H1 (cell line): ENCODE measurements around the gene HJURP. TPM values are rescaled to one million over a fixed set of nuclear protein-coding genes. Genes with fewer than 3 reads are reported as not detected.

Experiments used
- CTCF ChIA-PET: fragments of 300-600 bp; sonication (Branson Sonifier 250); formaldehyde crosslinking; loops from one replicate; lab custom pipeline; 2021; ENCODE audit not compliant: partially characterized antibody; lab: Charles Lee
- POLR2A ChIA-PET: fragments of 300-600 bp; sonication (Branson Sonifier 250); formaldehyde crosslinking; loops from one replicate; lab custom pipeline; 2021; ENCODE audit warnings: inconsistent platforms; ENCODE audit not compliant: partially characterized antibody; lab: Charles Lee
- DNase-seq, 2 experiments: peaks; one replicate each; pipeline versions ENCODE4 v3.0.0 to v3.0.0-alpha.2; 2010 to 2022; ENCODE audit warnings: low spot score in 2 of 2, low read depth in 1 of 2, mixed read lengths in 1 of 2
- FAIRE-seq: peaks from 2 replicates; lab custom pipeline; 2011; peaks lifted over from hg19 to GRCh38; lab: Jason Lieb, UNC
- H2AFZ ChIP-seq: 2 replicates; pipeline ENCODE4 v1.8.1; 2012; ENCODE audit warnings: low read length, inconsistent platforms
- H2AK5ac ChIP-seq: 2 replicates; pipeline ENCODE4 v1.6.1; 2013; ENCODE audit warnings: low read depth, low read length
- H2BK120ac ChIP-seq: replicated peaks from 2 replicates; pipeline ENCODE3; 2013; ENCODE audit warnings: low read depth, low read length, inconsistent platforms
- H2BK12ac ChIP-seq: 2 replicates; pipeline ENCODE4 v1.6.1; 2013; ENCODE audit warnings: low read depth, low read length
- H2BK15ac ChIP-seq: 2 replicates; pipeline ENCODE4 v1.6.1; 2013; ENCODE audit warnings: low read length
- H2BK20ac ChIP-seq: 2 replicates; pipeline ENCODE4 v1.6.1; 2013; ENCODE audit warnings: low read length
- H2BK5ac ChIP-seq: 2 replicates; pipeline ENCODE4 v1.6.1; 2013; ENCODE audit warnings: low read depth, low read length
- H3K14ac ChIP-seq: 2 replicates; pipeline ENCODE4 v1.6.1; 2013; ENCODE audit warnings: inconsistent platforms; ENCODE audit not compliant: insufficient read length
- H3K18ac ChIP-seq: 2 replicates; pipeline ENCODE4 v1.6.1; 2013; ENCODE audit warnings: low read length; ENCODE audit errors: extremely low read depth
- H3K23ac ChIP-seq: 2 replicates; pipeline ENCODE4 v1.6.1; 2013; ENCODE audit warnings: inconsistent platforms; ENCODE audit not compliant: insufficient read length
- H3K23me2 ChIP-seq: 2 replicates; pipeline ENCODE4 v1.6.1; 2013; ENCODE audit warnings: low read depth, low read length
- H3K27ac ChIP-seq: 2 replicates; pipeline ENCODE4 v1.6.1; 2011; ENCODE audit warnings: low read depth, low read length, inconsistent platforms
- H3K27me3 ChIP-seq, 4 experiments: replicated peaks in 1 of 4; 1 replicate in 1 of 4; 2 replicates in 3 of 4; pipeline versions ENCODE4 v1.6.1 to v1.8.1; 2011 to 2013; ENCODE audit warnings: low read length in 3 of 4, mild to moderate bottlenecking in 3 of 4, inconsistent platforms in 2 of 4, mixed read lengths in 2 of 4, moderate library complexity in 1 of 4; ENCODE audit not compliant: control insufficient read depth in 3 of 4, insufficient read depth in 3 of 4; ENCODE audit errors: extremely low read depth in 1 of 4
- H3K36me3 ChIP-seq, 4 experiments: 2 replicates each; pipeline versions ENCODE4 v1.6.1 to v1.8.1; 2011 to 2013; ENCODE audit warnings: mild to moderate bottlenecking in 4 of 4, low read length in 3 of 4, moderate library complexity in 2 of 4, control low read depth in 1 of 4, inconsistent platforms in 1 of 4; ENCODE audit not compliant: insufficient read depth in 4 of 4, control insufficient read depth in 2 of 4
- H3K4ac ChIP-seq: replicated peaks from 2 replicates; pipeline ENCODE3; 2013; ENCODE audit warnings: low read length, low read depth, mixed read lengths, inconsistent platforms; ENCODE audit not compliant: insufficient read length
- H3K4me1 ChIP-seq, 4 experiments: replicated peaks in 1 of 4; 1 replicate in 1 of 4; 2 replicates in 3 of 4; pipeline versions ENCODE4 v1.6.1 to v1.8.1; 2011 to 2013; ENCODE audit warnings: low read length in 3 of 4, inconsistent platforms in 2 of 4, mixed read lengths in 1 of 4; ENCODE audit not compliant: insufficient read depth in 4 of 4, control insufficient read depth in 3 of 4
- H3K4me2 ChIP-seq, 2 experiments: 2 replicates each; pipeline versions ENCODE4 v1.6.1 to v1.8.1; 2011 to 2013; ENCODE audit warnings: low read depth in 2 of 2, low read length in 2 of 2, control low read depth in 1 of 2, inconsistent platforms in 1 of 2, mild to moderate bottlenecking in 1 of 2; ENCODE audit not compliant: insufficient read depth in 1 of 2
- H3K4me3 ChIP-seq, 4 experiments: fragments of 200-600, 300-600 bp in 1 of 4; sonication (generic), shearing (Covaris generic), sonication (Bioruptor Twin) in 1 of 4; 2 replicates each; pipeline versions ENCODE4 v1.5.1 to v1.8.1; 2011 to 2016; ENCODE audit warnings: low read length in 4 of 4, low read depth in 3 of 4, control low read depth in 2 of 4, inconsistent platforms in 2 of 4, mild to moderate bottlenecking in 2 of 4, mixed read lengths in 1 of 4, moderate library complexity in 1 of 4; ENCODE audit not compliant: insufficient read depth in 2 of 4; ENCODE audit errors: extremely low read depth in 1 of 4
- H3K56ac ChIP-seq: replicated peaks from 2 replicates; pipeline ENCODE3; 2013; ENCODE audit warnings: low read depth, mild to moderate bottlenecking, mixed read lengths, low read length, inconsistent platforms; ENCODE audit not compliant: insufficient read length
- H3K79me1 ChIP-seq: 2 replicates; pipeline ENCODE4 v1.6.1; 2013; ENCODE audit warnings: low read depth, low read length, control low read depth
- H3K79me2 ChIP-seq, 2 experiments: 2 replicates each; pipeline versions ENCODE4 v1.6.1 to v1.8.1; 2012 to 2013; ENCODE audit warnings: low read length in 2 of 2, mild to moderate bottlenecking in 2 of 2, inconsistent platforms in 1 of 2; ENCODE audit not compliant: insufficient read depth in 2 of 2, control insufficient read depth in 1 of 2
- H3K9ac ChIP-seq, 4 experiments: replicated peaks in 1 of 4; 1 replicate in 1 of 4; 2 replicates in 3 of 4; pipeline versions ENCODE4 v1.6.1 to v1.8.1; 2011 to 2013; ENCODE audit warnings: low read depth in 3 of 4, low read length in 3 of 4, control low read depth in 2 of 4, mild to moderate bottlenecking in 2 of 4, moderate library complexity in 2 of 4, inconsistent platforms in 1 of 4; ENCODE audit errors: extremely low read depth in 1 of 4
- H3K9me3 ChIP-seq, 2 experiments: 2 replicates each; pipeline versions ENCODE4 v1.6.1 to v1.8.1; 2012 to 2013; ENCODE audit warnings: mild to moderate bottlenecking in 2 of 2, moderate library complexity in 2 of 2, control low read depth in 1 of 2, inconsistent platforms in 1 of 2, low read depth in 1 of 2, low read length in 1 of 2, mixed read lengths in 1 of 2; ENCODE audit not compliant: insufficient read depth in 2 of 2
- H4K20me1 ChIP-seq, 2 experiments: replicated peaks in 1 of 2; 2 replicates each; pipeline versions ENCODE3 to v1.8.1; 2011 to 2013; ENCODE audit warnings: inconsistent platforms in 2 of 2, low read length in 2 of 2, mild to moderate bottlenecking in 1 of 2; ENCODE audit not compliant: insufficient read depth in 2 of 2, control insufficient read depth in 1 of 2
- H4K5ac ChIP-seq: 2 replicates; pipeline ENCODE4 v1.6.1; 2013; ENCODE audit warnings: low read length, low read depth, mixed read lengths, inconsistent platforms; ENCODE audit not compliant: insufficient read length
- H4K8ac ChIP-seq: 2 replicates; pipeline ENCODE4 v1.8.0; 2013; ENCODE audit warnings: mild to moderate bottlenecking, moderate library complexity, low read length, inconsistent platforms; ENCODE audit not compliant: insufficient read depth; ENCODE audit errors: extremely low read depth
- H4K91ac ChIP-seq: replicated peaks from 2 replicates; pipeline ENCODE3; 2013; ENCODE audit warnings: low read length, mixed read lengths, inconsistent platforms; ENCODE audit not compliant: insufficient read length
- BACH1 ChIP-seq: IDR thresholded peaks from 2 replicates; pipeline ENCODE4 v1.6.1; 2012; ENCODE audit warnings: low read length, improper control_type of control experiment
- CBX5 ChIP-seq: fragments of 300-800, 300-1000 bp; sonication (generic); IDR thresholded peaks from 2 replicates; pipeline ENCODE4 v1.7.1; 2016; ENCODE audit warnings: antibody characterized with exemption, low read length, low read depth
- CHD1 ChIP-seq: IDR thresholded peaks from 2 replicates; pipeline ENCODE4 v1.6.1; 2012; ENCODE audit warnings: low read depth, low read length, improper control_type of control experiment
- CTBP2 ChIP-seq: IDR thresholded peaks from 2 replicates; pipeline ENCODE4 v1.7.0; 2011; ENCODE audit warnings: borderline replicate concordance, mild to moderate bottlenecking, moderate library complexity, mixed read lengths, low read length; ENCODE audit not compliant: insufficient read depth, insufficient read length
- FOSL1 ChIP-seq: IDR thresholded peaks from 2 replicates; pipeline ENCODE4 v1.6.1; 2011; ENCODE audit warnings: mild to moderate bottlenecking, low read depth, low read length, moderate library complexity; ENCODE audit not compliant: insufficient read depth
- JUND ChIP-seq: IDR thresholded peaks from 2 replicates; pipeline ENCODE4 v1.6.1; 2011; ENCODE audit warnings: mild to moderate bottlenecking, improper control_type of control experiment, low read length
- KDM1A ChIP-seq: fragments of 200-600, 300-600 bp; sonication (generic); IDR thresholded peaks from 2 replicates; pipeline ENCODE4 v1.7.1; 2016; ENCODE audit warnings: mild to moderate bottlenecking, low read length, borderline replicate concordance
- KDM5A ChIP-seq: fragments of 200-600 bp; IDR thresholded peaks from 2 replicates; pipeline ENCODE4 v1.7.1; 2012; ENCODE audit warnings: mild to moderate bottlenecking, low read length, inconsistent platforms, mixed read lengths
- MAFK ChIP-seq: IDR thresholded peaks from 2 replicates; pipeline ENCODE4 v1.6.1; 2012; ENCODE audit warnings: low read depth, mild to moderate bottlenecking, improper control_type of control experiment, low read length
- SRF ChIP-seq: IDR thresholded peaks from 2 replicates; pipeline ENCODE4 v1.6.1; 2011; ENCODE audit warnings: mild to moderate bottlenecking, low read depth, low read length, moderate library complexity
- WGBS, 2 experiments: shearing (Covaris generic) in 1 of 2; methylation state at CpG; one replicate each; pipeline versions ENCODE4 v1.1.6 to v1.1.7; 2013 to 2015; ENCODE audit warnings: low lambda C conversion rate in 2 of 2, mixed read lengths in 2 of 2, inconsistent platforms in 1 of 2, low coverage in 1 of 2, missing lambda C conversion rate in 1 of 2; ENCODE audit not compliant: insufficient replicate concordance in 2 of 2, insufficient coverage in 1 of 2, insufficient read length in 1 of 2; ENCODE audit errors: extremely low coverage in 1 of 2, missing lambda C conversion rate in 1 of 2; 5-methylcytosine and 5-hydroxymethylcytosine counted together
- polyA plus RNA-seq, 7 experiments: library from polyadenylated mRNA; depleted of rRNA in 3 of 7; stranded (reverse) in 5 of 7; unstranded in 2 of 7; fragments of >200 nt in 5 of 7; fragments of 200-250 nt in 2 of 7; gene quantifications; 1 replicate in 5 of 7; 2 replicates in 1 of 7; 4 replicates in 1 of 7; pipeline versions ENCODE4 v1.2.1 to v1.2.3, GENCODE V29; 2011 to 2013; ENCODE audit warnings: missing spikeins in 2 of 7, mixed read lengths in 2 of 7
- total RNA-seq: library from RNA; stranded (reverse); fragmentation: NEBNext Ultra II Directional; extraction: Animal tissue kit (Norgen Biotek cat#: 25700); gene quantifications from 2 replicates; pipeline ENCODE4 v1.2.1, GENCODE V29; 2021

The HJURP gene
- total and polyA plus RNA-seq, 2 of the 8 experiments (the other 6 are each of a cell fraction or from before 2014, with no cell fraction given) = 49.3 to 60.5 TPM

GRCh38 chr2:233810385-233810784, 44.0 kb downstream of the HJURP start:
- Histone ChIP-seq H2BK20ac (no peak overlapping the region), H3K14ac (no peak overlapping the region), H3K23me2 (no peaks in the 10 kb centered on the region), H3K79me2 (no peaks in the 10 kb centered on the region), H2AFZ (no peak overlapping the region), H4K20me1 (no peaks in the 10 kb centered on the region), H3K27ac (no peak overlapping the region), H2AK5ac (no peak overlapping the region), H3K4me3 (no peak overlapping the region), H3K79me1 (no peaks in the 10 kb centered on the region), H3K56ac (no peak overlapping the region), H2BK120ac (no peak overlapping the region), H3K27me3 (no peaks in the 10 kb centered on the region), H2BK15ac (no peak overlapping the region), H3K4me1 (no peaks in the 10 kb centered on the region), H2BK5ac (no peak overlapping the region), H3K9me3 (no peaks in the 10 kb centered on the region), H3K9ac (no peak overlapping the region), H4K8ac (no peak overlapping the region), H2BK12ac (no peak overlapping the region), H4K5ac (no peak overlapping the region), H3K18ac (no peak overlapping the region), H3K23ac (no peak overlapping the region), H3K4me2 (no peak overlapping the region), H4K91ac (no peak overlapping the region), H3K36me3 (no peaks in the 10 kb centered on the region), H3K4ac (no peak overlapping the region)
- ChIA-PET POLR2A (no interaction called here), CTCF (no interaction called here)
- DNase-seq (no peak), FAIRE-seq (no peak)
- WGBS, 2 experiments = 91% methylated on average over 6 of the region's 6 CpGs; no CpG with 5 or more reads in 1 of the 2 experiments
- TF ChIP-seq CBX5 (no peak), KDM5A (no peak), MAFK (no peak), JUND (no peak), FOSL1 (no peak), CHD1 (no peak), SRF (no peak), CTBP2 (no peak), BACH1 (no peak), KDM1A (no peak)
